Mucosa of rectum (tissue), 2 donors: ENCODE measurements around the gene AFF2.

ENCODE experiments used
- H3K27ac ChIP-seq, 2 donors: one replicate each; pipeline ENCODE4 v1.7.0; 2013; ENCODE audit warnings: inconsistent platforms in 2 of 2, low read depth in 2 of 2, low read length in 2 of 2
- H3K27me3 ChIP-seq, 2 donors: one replicate each; pipeline ENCODE4 v1.7.0; 2013; ENCODE audit warnings: low read length in 2 of 2; ENCODE audit not compliant: control insufficient read depth in 2 of 2, insufficient read depth in 2 of 2
- H3K36me3 ChIP-seq, 2 donors: one replicate each; pipeline ENCODE4 v1.7.0; 2013; ENCODE audit warnings: low read length in 2 of 2; ENCODE audit not compliant: control insufficient read depth in 2 of 2, insufficient read depth in 2 of 2
- H3K4me1 ChIP-seq, 2 donors: one replicate each; pipeline ENCODE4 v1.7.0; 2013; ENCODE audit warnings: low read length in 2 of 2, mild to moderate bottlenecking in 1 of 2; ENCODE audit not compliant: control insufficient read depth in 2 of 2, insufficient read depth in 2 of 2
- H3K4me3 ChIP-seq, 2 donors: one replicate each; pipeline ENCODE4 v1.7.0; 2013; ENCODE audit warnings: low read length in 2 of 2
- H3K9ac ChIP-seq, 2 donors: one replicate each; pipeline ENCODE4 v1.7.0; 2013; ENCODE audit warnings: low read length in 2 of 2, low read depth in 1 of 2, mild to moderate bottlenecking in 1 of 2
- H3K9me3 ChIP-seq, 2 donors: one replicate each; pipeline ENCODE4 v1.7.0; 2013; ENCODE audit warnings: low read length in 2 of 2; ENCODE audit not compliant: control insufficient read depth in 2 of 2
- donor health status: healthy.
- donor health status: Normal muscosa, but diverticular disease.

AFF2 gene

GRCh38 chrX:148771440-148771839, 271.0 kb downstream of the AFF2 start:
- Histone ChIP-seq H3K9me3 (peaks cover 0 to 4% of the 10 kb centered on the region in 2 donors), H3K36me3 (no peaks in the 10 kb centered on the region), H3K27me3 (no peaks in the 10 kb centered on the region), H3K27ac (no peak overlapping the region), H3K4me1 (no peaks in the 10 kb centered on the region), H3K4me3 (no peak overlapping the region), H3K9ac (no peak overlapping the region)

DNA sequence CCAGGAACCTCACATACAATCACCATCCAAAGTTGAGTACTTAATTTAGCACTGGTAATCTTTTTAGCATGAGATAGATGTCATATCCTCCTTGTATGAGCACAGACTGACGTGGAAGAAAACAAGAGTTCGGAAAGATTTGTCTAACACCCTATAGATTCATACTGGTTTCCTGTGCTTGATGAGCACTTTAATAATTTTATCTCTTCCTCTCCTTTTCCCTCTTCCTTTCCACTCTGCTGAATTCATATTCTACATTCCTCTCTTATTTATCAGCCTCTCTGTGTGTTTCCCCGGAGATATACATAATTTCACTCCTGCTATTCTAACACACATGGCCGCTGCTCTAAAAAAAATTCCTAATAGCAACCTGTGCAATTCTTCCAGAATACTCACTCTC, 273.9 kb downstream of the AFF2 start:
- H3K27me3 ChIP-seq, result no peaks in the 10 kb centered on the region
- H3K9ac ChIP-seq, result no peak overlapping the region
- H3K36me3 ChIP-seq, result no peaks in the 10 kb centered on the region
- no peak overlapping the region for H3K4me3 ChIP-seq
- no peaks in the 10 kb centered on the region for H3K9me3 ChIP-seq
- H3K4me1 ChIP-seq, result no peaks in the 10 kb centered on the region
- H3K27ac ChIP-seq, result no peak overlapping the region

GRCh38 chrX:148784137-148784536, 283.7 kb downstream of the AFF2 start:
- no peak overlapping the region for H3K9ac ChIP-seq
- H3K4me1 ChIP-seq, result no peaks in the 10 kb centered on the region
- H3K27me3 ChIP-seq, result no peaks in the 10 kb centered on the region
- no peaks in the 10 kb centered on the region for H3K36me3 ChIP-seq
- H3K27ac ChIP-seq, result no peak overlapping the region
- no peak overlapping the region for H3K4me3 ChIP-seq
- no peaks in the 10 kb centered on the region for H3K9me3 ChIP-seq

- Histone ChIP-seq H3K4me3 (no peak overlapping the region), H3K9me3 (no peaks in the 10 kb centered on the region), H3K27ac (no peak overlapping the region), H3K9ac (no peak overlapping the region), H3K36me3 (no peaks in the 10 kb centered on the region), H3K27me3 (no peaks in the 10 kb centered on the region), H3K4me1 (no peaks in the 10 kb centered on the region)
Measured at GRCh38 chrX:148784856-148785255, 284.4 kb downstream of the AFF2 start.

DNA sequence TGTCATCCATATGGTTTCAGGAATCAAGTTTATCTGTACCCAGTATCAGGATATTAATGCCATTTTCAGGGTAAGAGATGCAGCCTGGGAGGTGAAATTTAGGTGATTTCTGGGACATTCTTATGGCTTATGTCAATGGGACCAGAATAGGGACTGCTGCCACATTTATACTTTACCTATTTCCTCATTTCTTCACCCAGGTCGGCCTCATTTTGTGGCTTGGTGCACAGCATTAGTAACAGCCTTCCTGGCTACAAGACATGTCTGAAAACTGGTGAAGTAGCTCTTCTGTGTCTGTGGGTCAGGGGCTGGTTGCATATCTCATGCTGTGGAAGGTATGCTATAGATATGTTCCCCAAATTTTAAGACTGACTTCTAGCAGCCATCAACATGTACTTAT, 284.8 kb downstream of the AFF2 start:
- Histone ChIP-seq H3K9me3 (no peaks in the 10 kb centered on the region), H3K27me3 (no peaks in the 10 kb centered on the region), H3K4me3 (no peak overlapping the region), H3K27ac (no peak overlapping the region), H3K4me1 (no peaks in the 10 kb centered on the region), H3K36me3 (no peaks in the 10 kb centered on the region), H3K9ac (no peak overlapping the region)

DNA sequence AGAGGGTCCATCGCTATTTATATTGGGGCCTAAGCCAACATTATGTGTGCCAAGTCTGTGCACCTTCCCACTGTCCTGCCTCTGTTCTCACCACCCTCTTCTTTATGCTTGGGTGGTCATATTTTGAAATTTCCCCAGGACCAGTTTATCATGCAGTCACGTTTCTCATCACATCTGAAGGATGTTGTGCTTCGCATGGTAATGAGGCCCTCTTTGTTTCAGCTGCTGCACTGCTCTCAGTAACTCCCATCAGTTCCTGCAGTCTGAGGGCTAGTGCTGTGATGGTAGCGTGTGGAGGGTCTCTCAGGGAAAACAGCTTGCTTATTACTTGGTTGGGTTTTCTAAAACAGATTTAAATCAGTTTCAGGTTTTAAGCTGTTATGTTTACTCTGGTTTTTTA, 288.0 kb downstream of the AFF2 start:
- Histone ChIP-seq H3K4me1 (no peaks in the 10 kb centered on the region), H3K4me3 (no peak overlapping the region), H3K27me3 (no peaks in the 10 kb centered on the region), H3K9me3 (no peaks in the 10 kb centered on the region), H3K36me3 (no peaks in the 10 kb centered on the region), H3K27ac (no peak overlapping the region), H3K9ac (no peak overlapping the region)

GRCh38 chrX:148794350-148794749, 293.9 kb downstream of the AFF2 start:
- Histone ChIP-seq H3K4me1 (no peaks in the 10 kb centered on the region), H3K27me3 (no peaks in the 10 kb centered on the region), H3K27ac (no peak overlapping the region), H3K9ac (no peak overlapping the region), H3K36me3 (no peaks in the 10 kb centered on the region), H3K9me3 (no peaks in the 10 kb centered on the region), H3K4me3 (no peak overlapping the region)

DNA sequence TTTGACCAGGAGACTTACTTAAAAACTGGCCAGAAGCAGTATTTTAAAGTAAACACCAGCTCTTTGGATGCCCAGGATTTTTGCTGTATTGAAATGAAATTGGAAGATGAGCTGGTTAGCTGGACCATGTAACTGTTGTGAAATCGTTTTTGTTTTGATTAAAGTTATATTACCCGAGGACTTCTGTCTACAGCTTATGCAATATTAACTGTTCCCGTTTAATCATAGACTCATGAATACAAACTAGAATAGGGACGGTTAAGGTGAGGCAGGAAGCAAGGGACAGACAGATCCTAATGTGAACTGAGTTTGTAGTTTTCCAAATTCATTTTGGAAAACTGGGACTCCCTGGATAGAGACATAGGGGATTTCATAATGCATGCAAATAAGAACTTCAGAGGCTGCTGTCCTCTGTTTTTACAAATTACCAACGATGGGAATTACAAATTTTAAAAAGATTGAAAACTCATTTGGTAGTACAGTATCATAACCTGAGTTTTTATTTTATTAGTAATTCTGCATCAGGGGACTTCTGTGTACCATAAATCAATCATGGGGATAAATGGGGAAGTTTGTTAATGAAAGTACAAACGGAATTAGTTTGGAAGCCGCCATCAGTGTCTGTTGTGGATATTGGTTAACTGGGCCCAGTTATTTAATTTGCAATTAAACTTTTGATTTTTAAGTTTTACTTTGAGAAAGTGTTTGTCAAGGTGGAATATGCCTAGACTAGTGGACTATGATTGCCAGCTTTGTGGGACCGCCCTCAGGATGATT, 304.4 kb downstream of the AFF2 start:
- no peaks in the 10 kb centered on the region for H3K9me3 ChIP-seq
- H3K9ac ChIP-seq, result no peak overlapping the region
- no peak overlapping the region for H3K27ac ChIP-seq
- no peak overlapping the region for H3K4me3 ChIP-seq
- no peaks in the 10 kb centered on the region for H3K4me1 ChIP-seq
- H3K27me3 ChIP-seq, result peaks cover 0 to 4% of the 10 kb centered on the region in 2 donors
- H3K36me3 ChIP-seq, result no peaks in the 10 kb centered on the region

DNA sequence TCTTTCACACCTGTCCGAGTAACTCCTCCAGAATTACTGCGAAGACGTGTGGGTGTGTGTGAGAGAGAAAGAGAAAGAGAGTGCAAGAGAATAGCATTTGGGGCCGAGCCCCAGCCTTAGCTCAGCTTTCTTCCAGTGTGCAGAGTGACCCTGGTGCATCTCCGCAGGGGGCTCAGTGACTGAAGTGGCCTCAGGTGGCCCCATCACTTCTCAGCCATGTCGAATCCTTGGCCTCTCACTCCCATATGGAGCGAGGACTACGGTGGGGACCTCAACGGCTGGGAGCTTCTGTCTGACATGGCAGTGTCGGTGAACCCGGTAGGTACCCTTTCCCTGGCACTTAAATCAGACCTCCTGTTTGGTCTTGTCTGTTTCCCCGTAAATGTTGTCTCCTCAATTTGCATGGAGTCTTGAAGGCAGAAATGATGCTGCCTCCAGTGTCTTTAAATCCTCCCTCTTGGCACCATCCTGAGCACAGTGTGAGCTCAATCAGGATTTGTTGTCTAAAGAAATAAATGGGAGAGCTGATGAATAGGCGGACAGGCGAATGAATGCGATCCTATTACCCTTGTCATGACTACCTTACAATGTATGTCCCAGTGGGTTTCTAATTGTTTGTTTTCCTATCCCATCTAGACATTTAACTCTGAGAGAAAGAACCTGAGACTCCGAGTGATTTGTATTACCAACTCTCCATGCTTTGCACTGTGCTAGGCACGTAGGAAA, 305.9 kb downstream of the AFF2 start:
- Histone ChIP-seq H3K36me3 (no peaks in the 10 kb centered on the region), H3K27ac (no peak overlapping the region), H3K9ac (no peak overlapping the region), H3K4me1 (no peaks in the 10 kb centered on the region), H3K9me3 (no peaks in the 10 kb centered on the region), H3K27me3 (peaks cover 0 to 4% of the 10 kb centered on the region in 2 donors), H3K4me3 (no peak overlapping the region)

DNA sequence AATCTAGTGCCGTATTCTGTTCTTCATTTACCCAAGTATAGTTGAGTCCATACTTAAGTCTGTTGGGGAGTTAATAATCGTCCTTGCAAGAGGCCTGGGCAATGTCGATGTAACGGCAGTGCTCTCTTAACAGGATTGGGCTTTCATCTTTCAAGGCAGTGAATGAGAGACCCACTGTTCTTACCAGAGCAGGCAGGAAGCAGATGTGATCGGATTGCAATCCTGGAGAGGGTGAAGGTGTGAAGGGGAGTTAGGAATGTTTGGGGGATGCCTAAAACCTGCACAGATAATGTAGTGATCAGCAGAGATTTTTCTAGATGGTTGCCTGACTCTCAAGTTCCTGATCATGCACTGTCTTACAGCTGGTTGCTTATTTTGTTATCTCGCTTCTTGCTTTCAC, 308.4 kb downstream of the AFF2 start:
- Histone ChIP-seq H3K4me1 (no peaks in the 10 kb centered on the region), H3K4me3 (no peak overlapping the region), H3K27ac (no peak overlapping the region), H3K27me3 (no peaks in the 10 kb centered on the region), H3K36me3 (no peaks in the 10 kb centered on the region), H3K9ac (no peak overlapping the region), H3K9me3 (no peaks in the 10 kb centered on the region)
